Calu3 (cell line): Measurements from ENCODE around the gene ABTB2. TPM values are rescaled to one million over a fixed set of nuclear protein-coding genes. Genes with fewer than 3 reads are reported as not detected.
A peak's percentile ranks its signal among the peaks of the same experiment; 100 is the strongest.

Experiments
- BruUV-seq: library from RNA; stranded (reverse); fragments of 400-500 nt; replicated peaks from 2 replicates; lab custom pipeline; 2021; lab: Mats Ljungman, UMichigan
- CTCF ChIA-PET: fragments of 300-600 bp; sonication (Branson Sonifier 250); formaldehyde crosslinking; loops from one replicate; lab custom pipeline; 2022; ENCODE audit warnings: antibody characterized with exemption; lab: Charles Lee
- DNase-seq: peaks from one replicate; pipeline ENCODE4 v3.0.0; 2022
- H3K27ac Mint-ChIP-seq: one replicate; pipeline ENCODE4 v1.8.0; 2022; ENCODE audit warnings: mixed read lengths; ENCODE audit not compliant: unreplicated experiment
- H3K27me3 Mint-ChIP-seq: one replicate; pipeline ENCODE4 v1.8.0; 2022; ENCODE audit warnings: mixed read lengths; ENCODE audit not compliant: unreplicated experiment
- H3K36me3 Mint-ChIP-seq: one replicate; pipeline ENCODE4 v1.8.0; 2022; ENCODE audit warnings: mild to moderate bottlenecking, moderate library complexity, mixed read lengths; ENCODE audit not compliant: insufficient read depth, unreplicated experiment
- H3K4me1 Mint-ChIP-seq: one replicate; pipeline ENCODE4 v1.8.0; 2022; ENCODE audit warnings: mild to moderate bottlenecking, low read depth, mixed read lengths; ENCODE audit not compliant: unreplicated experiment
- H3K4me3 Mint-ChIP-seq: one replicate; pipeline ENCODE4 v1.8.0; 2022; ENCODE audit warnings: mild to moderate bottlenecking, low read depth, moderate library complexity, mixed read lengths; ENCODE audit not compliant: unreplicated experiment
- H3K9me3 Mint-ChIP-seq: one replicate; pipeline ENCODE4 v1.8.0; 2022; ENCODE audit warnings: low read depth, mixed read lengths; ENCODE audit not compliant: unreplicated experiment
- intact Hi-C: fragments of 100-400 bp; cut with micrococcal nuclease; formaldehyde crosslinking; loops from one replicate; pipeline ENCODE4 v1.10.0; 2022; ENCODE audit not compliant: unreplicated experiment
- total RNA-seq: library from RNA; stranded (reverse); gene quantifications from 2 replicates; pipeline ENCODE4 v1.2.3, GENCODE V29; 2022
- TF ChIP-seq, protein P1 (sequence below): fragments of 200-600 bp; IDR thresholded peaks from one replicate; pipeline ENCODE4 v1.8.0; 2022; ENCODE audit warnings: antibody characterized with exemption; ENCODE audit not compliant: unreplicated experiment

The ABTB2 gene
- total RNA-seq, 1 experiment from 2014 or later = 24.8 TPM

DNA sequence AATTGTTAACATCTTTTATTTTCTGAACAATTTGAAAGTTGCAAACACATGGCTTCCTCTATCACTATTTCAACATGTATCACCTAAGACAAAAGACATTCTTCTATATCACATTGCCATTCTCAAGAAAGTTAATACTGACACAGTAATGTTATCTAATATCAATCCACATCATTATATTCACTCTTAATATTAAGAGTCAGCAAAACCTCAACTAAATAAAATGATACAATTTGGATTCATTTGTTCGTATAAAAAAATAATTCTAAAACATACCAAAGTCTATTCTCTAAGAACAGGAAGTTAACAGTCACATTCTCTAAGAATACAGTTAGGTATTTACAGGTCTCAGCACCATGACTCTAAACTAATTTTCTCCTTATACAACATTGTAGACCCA is 52.0 kb downstream of the ABTB2 start:
- intact Hi-C loops = loop anchor here (5.0 kb wide), 1 partner anchor 42 kb away; no protein-coding TSS in a partner anchor
- no peaks in the 10 kb centered on the region for H3K27me3 Mint-ChIP-seq
- CTCF ChIA-PET = interaction anchor here (0.5 kb wide), 1 partner anchor 1708 kb away, joined by 3 read pairs; no protein-coding TSS in a partner anchor
- TF ChIP-seq, protein P1, sequence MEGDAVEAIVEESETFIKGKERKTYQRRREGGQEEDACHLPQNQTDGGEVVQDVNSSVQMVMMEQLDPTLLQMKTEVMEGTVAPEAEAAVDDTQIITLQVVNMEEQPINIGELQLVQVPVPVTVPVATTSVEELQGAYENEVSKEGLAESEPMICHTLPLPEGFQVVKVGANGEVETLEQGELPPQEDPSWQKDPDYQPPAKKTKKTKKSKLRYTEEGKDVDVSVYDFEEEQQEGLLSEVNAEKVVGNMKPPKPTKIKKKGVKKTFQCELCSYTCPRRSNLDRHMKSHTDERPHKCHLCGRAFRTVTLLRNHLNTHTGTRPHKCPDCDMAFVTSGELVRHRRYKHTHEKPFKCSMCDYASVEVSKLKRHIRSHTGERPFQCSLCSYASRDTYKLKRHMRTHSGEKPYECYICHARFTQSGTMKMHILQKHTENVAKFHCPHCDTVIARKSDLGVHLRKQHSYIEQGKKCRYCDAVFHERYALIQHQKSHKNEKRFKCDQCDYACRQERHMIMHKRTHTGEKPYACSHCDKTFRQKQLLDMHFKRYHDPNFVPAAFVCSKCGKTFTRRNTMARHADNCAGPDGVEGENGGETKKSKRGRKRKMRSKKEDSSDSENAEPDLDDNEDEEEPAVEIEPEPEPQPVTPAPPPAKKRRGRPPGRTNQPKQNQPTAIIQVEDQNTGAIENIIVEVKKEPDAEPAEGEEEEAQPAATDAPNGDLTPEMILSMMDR = no peak
- H3K4me3 Mint-ChIP-seq = no peak overlapping the region
- H3K36me3 Mint-ChIP-seq = peaks cover 5% of the 10 kb centered on the region
- peaks cover 53% of the 10 kb centered on the region for H3K4me1 Mint-ChIP-seq
- no TSS peak for BruUV-seq
- DNase-seq = no peak
- no peak overlapping the region for H3K27ac Mint-ChIP-seq
- no peaks in the 10 kb centered on the region for H3K9me3 Mint-ChIP-seq

DNA sequence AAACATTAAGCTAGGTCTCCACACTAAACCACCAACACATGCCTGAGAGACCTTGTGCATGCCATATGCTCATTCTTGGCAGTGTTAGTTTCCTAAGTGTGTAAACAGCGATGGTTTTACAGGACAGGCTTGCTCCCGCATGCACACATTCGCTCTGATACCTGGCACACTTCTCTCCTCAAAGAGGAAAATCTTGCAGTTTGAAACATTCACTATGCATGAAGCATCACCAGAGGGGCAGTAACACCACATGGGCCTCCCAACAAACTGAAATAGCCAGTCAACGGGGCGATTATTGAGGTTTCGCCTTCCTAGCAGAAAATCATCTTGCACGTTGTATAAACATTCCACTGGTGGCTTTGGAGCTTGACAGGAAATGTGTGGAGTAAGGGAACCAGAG is 52.6 kb downstream of the ABTB2 start:
- TF ChIP-seq, protein P1 = no peak
- CTCF ChIA-PET = no interaction called here
- no peak overlapping the region for H3K27ac Mint-ChIP-seq
- BruUV-seq = no TSS peak
- H3K9me3 Mint-ChIP-seq = no peaks in the 10 kb centered on the region
- H3K27me3 Mint-ChIP-seq = no peaks in the 10 kb centered on the region
- H3K4me3 Mint-ChIP-seq = no peak overlapping the region
- DNase-seq = no peak
- peaks cover 47% of the 10 kb centered on the region for H3K4me1 Mint-ChIP-seq
- intact Hi-C loops = loop anchor here (5.0 kb wide), 1 partner anchor 42 kb away; no protein-coding TSS in a partner anchor
- peaks cover 3% of the 10 kb centered on the region for H3K36me3 Mint-ChIP-seq

DNA sequence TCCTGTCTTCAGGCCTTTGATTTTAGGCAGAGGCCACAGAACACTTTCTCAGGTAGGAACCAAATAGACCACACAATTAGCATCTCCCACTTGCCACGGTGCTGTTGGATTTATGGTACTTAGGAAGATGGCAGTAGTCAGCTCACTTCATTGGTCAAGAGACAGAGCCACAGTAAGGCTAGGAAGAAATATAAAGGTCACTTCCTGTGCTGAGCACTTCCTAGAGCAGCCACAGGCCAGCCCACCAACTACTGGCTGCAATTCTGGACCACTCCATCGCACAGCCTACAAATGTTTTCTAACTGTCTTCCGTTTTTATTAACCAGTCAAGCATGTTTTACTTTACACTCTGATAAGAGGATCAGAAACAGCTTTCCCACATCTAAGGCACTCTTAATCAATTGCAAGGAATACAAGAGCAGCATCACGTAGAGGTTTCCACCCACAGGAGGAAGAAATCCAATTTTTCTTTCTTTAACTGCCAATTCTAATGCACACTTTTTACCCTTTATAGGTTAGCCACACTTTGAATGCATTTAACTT is 54.7 kb downstream of the ABTB2 start:
- CTCF ChIA-PET = interaction anchor here (0.6 to 1.2 kb wide), 2 partner anchors 27 to 177 kb away, joined by 3 to 4 read pairs; no protein-coding TSS in a partner anchor
- Mint-ChIP-seq H3K4me1 (peaks cover 26% of the 10 kb centered on the region), H3K36me3 (no peaks in the 10 kb centered on the region), H3K27ac (no peak overlapping the region), H3K9me3 (no peaks in the 10 kb centered on the region), H3K27me3 (no peaks in the 10 kb centered on the region), H3K4me3 (no peak overlapping the region)
- DNase-seq = no peak
- intact Hi-C loops = no loop called here
- no TSS peak for BruUV-seq
- TF ChIP-seq, protein P1 = no peak

DNA sequence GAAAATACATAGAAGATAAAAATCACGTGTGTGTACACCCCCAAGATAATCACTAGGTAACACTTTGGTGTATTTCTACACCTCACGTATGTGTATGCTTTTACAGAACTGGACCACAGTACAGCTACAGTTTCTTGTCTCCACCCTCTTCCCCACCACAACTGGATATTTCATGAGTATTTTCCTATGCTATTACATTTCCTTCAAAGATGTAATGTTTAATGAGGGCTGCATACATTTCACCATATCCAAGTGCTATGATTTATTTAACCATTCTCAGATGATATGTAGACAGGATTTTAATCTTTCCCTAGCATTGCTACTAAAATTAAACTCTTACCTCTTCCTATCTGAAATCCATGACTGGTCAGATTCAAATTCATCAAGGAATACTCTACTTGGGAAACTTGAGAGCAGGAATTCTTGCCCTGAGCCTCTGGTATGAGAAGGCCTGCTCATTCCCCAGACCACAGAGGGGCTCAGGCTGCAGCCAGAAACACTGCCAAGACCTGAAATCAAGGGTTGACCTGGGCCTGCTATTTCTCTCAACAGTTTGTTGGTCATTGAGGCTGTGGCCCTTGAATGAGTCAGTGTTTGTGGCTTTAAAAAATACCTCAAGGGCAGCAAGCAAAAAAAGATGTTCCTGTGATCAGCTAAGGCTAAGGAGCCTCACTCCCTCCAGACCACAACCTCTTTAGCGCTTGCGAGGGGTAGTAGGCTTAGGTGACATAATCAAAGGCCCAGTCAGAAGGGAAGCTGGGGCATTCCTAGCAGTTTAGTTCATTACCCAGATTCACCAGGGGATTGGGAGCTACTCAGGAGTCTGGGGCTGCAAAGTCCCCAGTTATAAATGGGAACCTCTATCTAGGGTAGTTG is 55.5 kb downstream of the ABTB2 start:
- intact Hi-C loops = no loop called here
- CTCF ChIA-PET = interaction anchor here (1.2 kb wide), 1 partner anchor 26 kb away, joined by 3 read pairs; no protein-coding TSS in a partner anchor
- Mint-ChIP-seq H3K9me3 (no peaks in the 10 kb centered on the region), H3K27me3 (no peaks in the 10 kb centered on the region), H3K36me3 (no peaks in the 10 kb centered on the region), H3K4me3 (no peak overlapping the region), H3K27ac (peak overlapping the region; percentile 69), H3K4me1 (peaks cover 18% of the 10 kb centered on the region)
- TF ChIP-seq, protein P1 = no peak
- peak; percentile 12 for DNase-seq
- BruUV-seq = no TSS peak
